GM18909 (cell line): ENCODE measurements around the gene COL27A1.

Experiments
- ATAC-seq: cut with Tn5 transposase; IDR thresholded peaks from one replicate; pipeline ENCODE4 v1.9.1; 2021; ENCODE audit warnings: mild to moderate bottlenecking; ENCODE audit not compliant: unreplicated experiment, poor library complexity

Gene COL27A1

DNA sequence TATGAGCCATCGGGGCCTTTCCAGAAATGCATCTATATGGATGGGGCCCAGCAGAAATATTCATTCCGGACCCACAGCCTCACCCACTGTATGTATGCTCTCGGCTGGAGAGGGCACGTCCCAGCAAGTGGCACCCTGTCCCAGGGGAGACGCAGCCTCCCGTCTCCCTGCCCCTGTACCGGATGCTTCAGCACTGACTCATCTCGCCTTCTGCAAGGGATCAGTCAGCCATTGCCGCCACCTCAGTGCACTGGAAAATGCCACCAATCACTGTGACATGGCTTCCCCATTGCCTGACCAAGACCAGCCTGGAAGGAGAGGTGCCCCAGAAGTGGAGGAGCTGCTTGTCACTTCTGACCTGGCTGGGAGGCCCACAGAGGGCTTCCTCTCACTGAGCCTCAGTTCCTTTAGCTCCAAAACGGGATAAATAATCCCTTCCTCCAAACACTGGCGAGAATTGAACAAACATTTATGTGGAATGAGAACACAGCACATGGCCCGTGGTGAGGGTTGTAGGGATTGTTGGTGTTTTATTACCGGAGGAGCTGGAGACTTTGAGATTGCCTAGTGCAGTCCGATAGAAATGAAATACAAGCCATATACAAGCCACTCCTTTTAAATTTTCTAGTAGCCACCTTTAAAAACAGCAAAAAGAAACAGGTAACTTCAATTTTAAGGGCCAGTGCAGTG, 123.7 kb downstream of the COL27A1 start:
- ATAC-seq: no peak

DNA sequence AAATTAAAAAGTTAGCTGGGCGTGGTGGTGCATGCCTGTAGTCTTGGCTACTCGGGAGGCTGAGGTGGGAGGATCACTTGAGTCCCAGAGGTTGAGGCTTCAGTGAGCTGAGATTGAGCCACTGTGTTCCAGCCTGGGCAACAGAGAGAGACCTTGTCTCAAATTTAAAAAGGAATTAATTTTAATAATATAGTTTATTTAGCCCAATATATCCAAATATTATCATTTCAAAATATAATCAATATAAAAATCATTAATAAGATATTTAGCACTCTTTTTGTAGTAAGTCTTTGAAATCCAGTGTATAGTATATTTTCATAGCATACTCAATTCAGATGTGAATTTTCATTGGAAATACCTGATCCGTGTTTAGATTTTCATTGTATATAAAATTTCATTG, 124.4 kb downstream of the COL27A1 start:
- ATAC-seq: no peak

GRCh38 chr9:114280636-114281472, 125.5 kb downstream of the COL27A1 start:
- ATAC-seq: no peak

GRCh38 chr9:114281473-114282103, 126.3 kb downstream of the COL27A1 start:
- ATAC-seq: no peak

- ATAC-seq: no peak
Observed at GRCh38 chr9:114282104-114282485, 126.8 kb downstream of the COL27A1 start.

- ATAC-seq: no peak
Observed at GRCh38 chr9:114282507-114282906, 127.2 kb downstream of the COL27A1 start.

GRCh38 chr9:114282926-114283325, 127.6 kb downstream of the COL27A1 start:
- peak; percentile 45 for ATAC-seq

DNA sequence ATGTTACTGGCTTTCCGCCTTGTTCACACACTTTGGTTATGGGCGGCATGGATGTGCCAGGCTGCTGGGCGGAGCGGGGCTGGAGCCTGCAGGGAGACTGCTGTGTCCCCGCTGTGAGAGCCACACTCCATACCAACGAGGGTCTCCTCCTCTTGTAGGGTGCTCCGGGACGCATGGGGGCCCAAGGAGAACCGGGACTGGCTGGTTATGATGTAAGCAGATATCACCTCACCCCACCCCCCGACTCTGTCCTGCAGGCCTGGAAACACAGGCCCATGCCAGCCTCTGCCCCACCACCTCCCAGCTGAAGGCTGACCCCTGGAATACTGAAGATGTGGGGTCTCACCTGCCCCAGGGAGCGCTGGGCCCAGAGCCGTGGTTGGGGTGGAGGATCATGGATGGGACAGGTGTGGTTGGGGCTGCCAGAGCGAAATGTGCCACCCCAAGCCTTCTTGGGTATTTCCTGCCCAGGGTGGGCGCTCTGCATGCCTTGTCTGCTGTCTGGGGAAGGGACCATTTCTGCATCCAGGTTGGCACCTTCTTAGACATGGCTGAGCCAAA, 128.3 kb downstream of the COL27A1 start:
- no peak for ATAC-seq

DNA sequence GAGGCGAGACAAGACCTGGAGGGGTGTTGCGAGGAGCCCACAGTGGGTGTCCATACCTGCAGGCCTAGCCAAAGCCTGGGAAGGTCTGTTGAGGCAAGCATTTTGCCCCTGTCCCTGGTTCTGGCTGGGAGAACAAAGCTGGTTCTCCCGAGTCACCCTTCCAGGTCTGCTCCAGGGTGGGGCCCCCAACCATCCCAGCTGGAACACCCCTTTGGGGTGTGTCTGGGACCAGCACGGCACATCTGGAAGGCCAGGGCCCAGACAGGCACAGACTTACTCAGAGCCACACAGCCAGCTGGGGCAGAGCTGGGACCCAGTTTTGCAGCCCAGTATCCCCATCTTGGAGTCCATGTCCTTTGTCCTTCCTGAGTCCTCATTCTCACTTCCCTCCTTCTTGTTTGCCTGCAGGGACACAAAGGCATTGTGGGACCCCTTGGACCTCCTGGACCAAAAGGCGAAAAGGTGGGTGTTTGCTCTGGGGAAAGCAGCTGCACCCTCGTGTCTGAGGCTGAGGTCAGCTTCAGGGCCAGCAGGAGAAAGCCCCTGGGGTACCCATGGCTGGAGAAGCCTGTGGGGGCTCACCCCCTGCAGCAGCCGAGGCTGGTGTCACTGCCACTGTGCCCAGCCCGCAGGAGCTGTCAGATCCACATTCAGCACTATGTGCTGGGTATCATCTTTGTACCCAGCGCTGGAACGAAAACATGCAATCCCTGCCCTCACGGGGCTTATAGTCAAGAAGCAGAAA, 129.2 kb downstream of the COL27A1 start:
- no peak for ATAC-seq

DNA sequence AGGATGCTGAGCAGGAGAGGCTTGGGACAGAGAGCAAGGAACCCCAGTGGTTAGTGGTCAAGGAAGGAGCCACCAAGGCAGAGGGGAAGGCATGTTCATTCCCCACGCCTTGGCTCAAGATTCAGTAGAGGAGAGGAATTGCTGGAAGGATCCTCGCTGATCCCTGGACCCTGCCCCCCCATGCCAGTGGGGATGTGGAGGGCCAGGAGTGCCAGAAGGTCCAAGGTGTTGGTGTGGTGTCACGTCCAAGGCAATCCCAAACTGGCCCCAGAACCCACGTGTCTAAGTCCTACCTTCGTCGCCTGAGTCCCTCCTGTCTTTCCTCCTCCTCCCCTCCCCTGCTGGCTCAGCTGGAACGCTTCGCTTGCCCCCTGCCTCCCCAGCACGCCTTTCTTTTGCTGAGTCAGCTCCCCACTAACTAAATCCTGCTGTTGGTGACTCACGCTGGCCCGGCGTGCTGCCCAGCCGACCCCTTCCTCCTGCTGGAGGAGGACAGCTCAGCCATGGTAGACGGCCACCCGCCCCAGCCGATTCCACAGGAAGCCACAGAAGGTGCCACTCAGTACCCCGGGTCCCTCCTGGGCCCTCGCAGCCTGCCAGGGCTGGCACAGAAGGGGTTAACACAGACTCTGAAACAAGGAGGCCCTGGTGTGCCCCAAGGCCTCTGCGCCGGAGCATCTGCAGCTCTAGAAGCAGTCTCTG, 130.0 kb downstream of the COL27A1 start:
- no peak for ATAC-seq

DNA sequence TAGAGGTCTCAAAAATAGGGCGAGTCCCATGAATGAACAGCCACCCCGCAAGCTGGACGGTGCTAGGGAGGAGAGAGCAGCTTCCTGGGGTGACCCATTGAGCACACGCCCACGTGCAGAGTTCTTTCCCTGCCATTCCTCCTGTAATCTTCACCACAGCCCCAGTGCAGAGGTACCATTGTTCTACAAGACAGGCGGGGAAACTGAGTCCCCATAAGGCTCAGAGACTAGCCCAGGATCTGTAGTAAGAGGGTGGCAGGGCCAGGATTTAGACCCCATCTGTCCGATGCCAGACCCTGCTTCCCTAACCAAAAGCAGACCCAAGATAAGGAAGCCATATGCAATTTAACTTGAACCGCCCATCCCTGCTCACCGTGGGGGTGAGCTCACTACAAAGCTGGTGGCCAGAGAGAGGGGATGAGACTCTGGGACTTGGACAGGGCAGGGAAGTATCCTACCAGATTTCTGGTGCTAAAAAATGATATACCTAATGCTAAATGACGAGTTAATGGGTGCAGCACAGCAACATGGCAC, 130.9 kb downstream of the COL27A1 start:
- no peak for ATAC-seq

- no peak for ATAC-seq
Observed at GRCh38 chr9:114287001-114287762, 131.8 kb downstream of the COL27A1 start.

DNA sequence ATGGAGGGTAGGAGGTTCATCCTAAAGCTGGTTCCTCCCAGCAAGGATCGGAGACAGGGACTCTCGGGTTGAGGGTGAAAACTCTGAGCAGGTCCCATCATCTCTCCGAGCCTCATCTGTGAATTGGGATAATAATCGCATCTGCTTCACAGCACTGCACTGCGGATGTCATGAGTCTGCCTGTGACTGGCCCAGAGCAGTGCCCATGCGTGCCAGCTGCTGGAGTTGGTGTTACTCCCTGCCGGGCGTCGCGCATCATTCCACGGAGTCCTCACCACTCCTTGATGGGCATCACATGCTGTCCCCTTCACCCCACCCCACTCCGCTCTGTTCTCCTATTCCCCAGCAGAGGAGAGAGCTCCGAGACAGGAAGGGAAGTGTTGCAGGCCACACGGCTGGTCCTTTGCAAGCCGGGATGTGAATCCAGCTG, 132.4 kb downstream of the COL27A1 start:
- ATAC-seq: no peak

GRCh38 chr9:114288193-114289091, 133.1 kb downstream of the COL27A1 start:
- ATAC-seq: no peak

- no peak for ATAC-seq
Observed at GRCh38 chr9:114289106-114289505, 133.8 kb downstream of the COL27A1 start.

DNA sequence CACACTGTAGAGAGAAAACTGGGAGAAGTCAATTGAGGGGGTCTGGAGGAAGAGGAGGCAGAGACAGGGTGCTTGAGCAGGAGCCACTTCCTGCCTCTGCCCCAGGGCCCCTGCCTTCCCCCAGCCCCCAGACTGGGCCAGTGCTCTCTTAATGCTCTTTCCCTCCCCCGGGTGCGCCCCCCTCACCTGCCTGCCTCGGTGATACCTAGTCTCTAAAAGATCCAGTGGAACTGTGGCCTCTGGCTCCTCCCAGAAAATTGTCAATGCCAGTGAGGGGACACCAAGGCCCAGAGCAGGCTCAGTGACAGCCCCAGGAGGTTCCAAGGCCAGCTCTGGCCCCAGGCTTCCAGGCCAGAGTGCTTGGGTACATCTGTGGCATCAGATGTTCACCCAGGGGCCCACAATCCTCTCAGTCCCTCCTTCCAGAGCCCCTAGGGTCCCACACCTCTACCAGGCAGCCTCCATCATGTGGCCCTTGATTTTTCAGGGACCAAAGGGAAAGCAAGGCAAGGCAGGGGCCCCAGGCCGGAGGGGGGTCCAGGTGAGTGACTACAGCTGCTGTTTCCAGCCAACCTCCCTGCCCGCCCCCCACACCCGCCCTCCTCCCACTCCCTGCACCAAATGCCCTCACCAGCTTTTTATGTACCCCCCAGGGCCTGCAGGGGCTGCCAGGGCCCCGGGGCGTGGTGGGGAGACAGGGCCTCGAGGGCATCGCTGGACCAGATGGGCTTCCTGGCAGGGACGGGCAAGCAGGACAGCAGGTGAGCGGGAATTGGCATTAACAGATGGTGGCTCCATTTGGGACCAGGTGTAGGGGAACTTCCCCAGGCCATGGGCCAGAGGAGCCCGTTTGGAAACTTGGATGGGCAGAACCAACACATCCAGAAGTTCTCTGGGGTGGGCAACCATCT, 134.5 kb downstream of the COL27A1 start:
- no peak for ATAC-seq

DNA sequence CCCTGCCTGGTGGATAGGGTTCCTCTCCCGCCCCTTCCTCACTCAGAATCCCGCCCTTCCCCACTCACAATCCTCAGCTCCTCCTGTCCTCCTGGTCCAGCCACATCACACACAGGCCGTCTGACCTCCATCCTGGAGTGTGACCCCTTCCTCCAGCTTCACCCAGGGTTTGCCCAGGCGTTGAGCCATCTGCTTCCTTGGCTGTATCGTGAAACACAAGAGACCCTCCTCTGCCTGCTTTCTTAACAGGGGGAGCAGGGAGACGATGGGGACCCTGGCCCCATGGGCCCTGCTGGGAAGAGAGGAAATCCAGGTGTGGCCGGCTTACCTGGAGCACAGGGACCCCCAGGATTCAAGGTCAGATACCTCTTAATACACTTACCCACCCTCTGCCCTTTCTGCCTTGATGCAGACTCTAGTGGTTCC, 135.2 kb downstream of the COL27A1 start:
- no peak for ATAC-seq
